ENCODE results near the gene THAP12. TPM values are rescaled to one million over a fixed set of nuclear protein-coding genes. Genes with fewer than 3 reads are reported as not detected.
A peak's percentile ranks its signal among the peaks of the same experiment; 100 is the strongest.

Gene THAP12
- polyA plus RNA-seq, 1 donor (not counting 4 experiments of a cell fraction or from before 2014, with no cell fraction given): 49.8 TPM

DNA sequence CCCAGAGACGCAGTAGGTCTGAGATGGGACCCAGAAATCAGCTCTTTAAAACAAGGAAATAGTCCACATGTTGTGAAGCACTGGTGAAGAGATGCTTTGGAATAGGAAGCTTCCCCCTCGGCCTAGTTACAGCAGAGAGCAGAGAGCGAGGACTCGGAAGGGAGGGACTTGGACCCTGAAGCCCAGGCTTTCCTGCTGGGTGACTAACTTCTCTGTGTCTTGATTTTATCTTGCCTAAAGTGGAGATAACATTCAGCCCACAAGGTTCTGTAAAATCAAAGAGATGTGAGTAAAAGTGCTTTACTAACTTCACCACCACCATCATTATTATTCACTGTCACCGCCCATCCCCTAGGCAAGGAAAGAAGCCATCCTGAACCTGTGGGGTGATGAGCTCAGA lies 58.4 kb downstream of the THAP12 start:
- Histone ChIP-seq H3K36me3 (ENCODE audit: control insufficient read depth in 2 of 2, extremely low read depth in 1 of 2, insufficient read depth in 2 of 2, low read length in 2 of 2) (no peaks in the 10 kb centered on the region), H4K20me1 (ENCODE audit: control insufficient read depth, extremely low read depth, insufficient read depth, low read length) (no peaks in the 10 kb centered on the region), H3K4me3 (ENCODE audit: control insufficient read depth in 2 of 3, extremely low read depth in 1 of 3, insufficient read depth in 2 of 3, low read depth in 1 of 3, low read length in 3 of 3) (no peak overlapping the region), H3K9ac (ENCODE audit: control insufficient read depth, extremely low read depth, insufficient read depth, low read length) (no peak overlapping the region), H3K9me3 (ENCODE audit: control insufficient read depth, low read depth, low read length) (no peaks in the 10 kb centered on the region), H2AFZ (ENCODE audit: control insufficient read depth, low read length) (no peak overlapping the region), H3K9me1 (ENCODE audit: control insufficient read depth, extremely low read depth, insufficient read depth, low read length) (no peaks in the 10 kb centered on the region), H3K4me1 (ENCODE audit: control insufficient read depth, extremely low read depth, insufficient read depth, low read length) (peaks cover 11% of the 10 kb centered on the region), H3K27ac (ENCODE audit: control insufficient read depth, insufficient read depth, low read length) (no peak overlapping the region), H3K27me3 (ENCODE audit: control insufficient read depth, extremely low read depth, insufficient read depth, low read length) (peaks cover 12% of the 10 kb centered on the region), H3K79me2 (ENCODE audit: control insufficient read depth, insufficient read depth, low read length) (no peaks in the 10 kb centered on the region), H3K4me2 (ENCODE audit: control insufficient read depth, extremely low read depth, insufficient read depth, low read depth, low read length) (peak overlapping the region; percentile 48)
- DNase-seq (ENCODE audit: low read depth, low spot score) (no peak), FAIRE-seq (peak; percentile 32)
- dilution Hi-C loops (cut with MboI; ENCODE audit: extremely low pct_ligation_motif_present, low sequenced_read_pairs): no loop called here
- TF ChIP-seq EZH2 (IDR thresholded peaks at IDR 0.05; ENCODE audit: low read length): peak; percentile 15
- TF ChIP-seq, protein P1, sequence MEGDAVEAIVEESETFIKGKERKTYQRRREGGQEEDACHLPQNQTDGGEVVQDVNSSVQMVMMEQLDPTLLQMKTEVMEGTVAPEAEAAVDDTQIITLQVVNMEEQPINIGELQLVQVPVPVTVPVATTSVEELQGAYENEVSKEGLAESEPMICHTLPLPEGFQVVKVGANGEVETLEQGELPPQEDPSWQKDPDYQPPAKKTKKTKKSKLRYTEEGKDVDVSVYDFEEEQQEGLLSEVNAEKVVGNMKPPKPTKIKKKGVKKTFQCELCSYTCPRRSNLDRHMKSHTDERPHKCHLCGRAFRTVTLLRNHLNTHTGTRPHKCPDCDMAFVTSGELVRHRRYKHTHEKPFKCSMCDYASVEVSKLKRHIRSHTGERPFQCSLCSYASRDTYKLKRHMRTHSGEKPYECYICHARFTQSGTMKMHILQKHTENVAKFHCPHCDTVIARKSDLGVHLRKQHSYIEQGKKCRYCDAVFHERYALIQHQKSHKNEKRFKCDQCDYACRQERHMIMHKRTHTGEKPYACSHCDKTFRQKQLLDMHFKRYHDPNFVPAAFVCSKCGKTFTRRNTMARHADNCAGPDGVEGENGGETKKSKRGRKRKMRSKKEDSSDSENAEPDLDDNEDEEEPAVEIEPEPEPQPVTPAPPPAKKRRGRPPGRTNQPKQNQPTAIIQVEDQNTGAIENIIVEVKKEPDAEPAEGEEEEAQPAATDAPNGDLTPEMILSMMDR (optimal IDR thresholded peaks at IDR 0.05 in 1 of 3, IDR thresholded peaks at IDR 0.05 in 1 of 3, conservative IDR thresholded peaks at IDR 0.05 in 1 of 3; ENCODE audit: extremely low read depth in 1 of 3, insufficient read depth in 2 of 3, low read length in 3 of 3): no peak

DNA sequence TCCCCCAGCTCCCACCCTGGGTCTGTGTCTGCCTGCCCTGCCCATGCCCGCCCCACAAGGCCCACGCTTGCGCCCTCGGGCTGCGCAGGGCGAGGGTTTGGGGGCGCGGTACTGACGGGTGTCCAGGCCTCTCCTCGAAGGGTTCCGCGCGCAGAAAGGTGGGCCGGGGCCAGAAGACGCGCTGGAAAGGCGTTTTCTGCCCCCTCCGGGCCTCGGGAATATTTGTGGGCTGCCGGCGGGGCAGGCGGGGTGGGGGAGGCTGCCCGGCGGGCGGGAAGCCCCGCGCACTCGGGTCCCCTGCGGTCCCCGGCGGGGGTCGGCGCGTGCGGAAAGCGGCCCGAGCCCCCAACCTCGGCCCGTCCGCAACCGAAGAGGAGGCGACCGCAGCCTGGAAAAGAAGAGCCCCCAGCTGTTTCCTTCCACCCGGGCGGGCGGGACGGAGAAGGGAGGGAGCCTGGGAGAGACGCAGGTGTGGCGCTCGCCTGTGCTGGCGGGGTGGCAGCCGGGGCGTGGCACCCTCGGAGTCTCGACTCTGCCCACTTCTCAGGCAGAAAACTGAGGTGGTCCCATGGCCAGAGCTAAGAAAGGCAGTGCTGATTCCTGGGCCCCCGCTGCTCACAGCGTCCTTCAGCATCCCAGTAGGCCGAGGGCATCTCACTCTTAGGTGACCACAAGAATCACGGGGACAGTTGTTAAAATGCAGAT lies 59.0 kb downstream of the THAP12 start:
- Histone ChIP-seq H4K20me1 (ENCODE audit: control insufficient read depth, extremely low read depth, insufficient read depth, low read length) (no peaks in the 10 kb centered on the region), H3K9me1 (ENCODE audit: control insufficient read depth, extremely low read depth, insufficient read depth, low read length) (no peaks in the 10 kb centered on the region), H3K27ac (ENCODE audit: control insufficient read depth, insufficient read depth, low read length) (no peak overlapping the region), H3K79me2 (ENCODE audit: control insufficient read depth, insufficient read depth, low read length) (no peaks in the 10 kb centered on the region), H3K4me2 (ENCODE audit: control insufficient read depth, extremely low read depth, insufficient read depth, low read depth, low read length) (peak overlapping the region; percentile 48), H3K4me1 (ENCODE audit: control insufficient read depth, extremely low read depth, insufficient read depth, low read length) (peaks cover 11% of the 10 kb centered on the region), H3K9ac (ENCODE audit: control insufficient read depth, extremely low read depth, insufficient read depth, low read length) (no peak overlapping the region), H3K27me3 (ENCODE audit: control insufficient read depth, extremely low read depth, insufficient read depth, low read length) (peaks cover 12% of the 10 kb centered on the region), H3K4me3 (ENCODE audit: control insufficient read depth in 2 of 3, extremely low read depth in 1 of 3, insufficient read depth in 2 of 3, low read depth in 1 of 3, low read length in 3 of 3) (no peak overlapping the region), H3K36me3 (ENCODE audit: control insufficient read depth in 2 of 2, extremely low read depth in 1 of 2, insufficient read depth in 2 of 2, low read length in 2 of 2) (no peaks in the 10 kb centered on the region), H3K9me3 (ENCODE audit: control insufficient read depth, low read depth, low read length) (no peaks in the 10 kb centered on the region), H2AFZ (ENCODE audit: control insufficient read depth, low read length) (no peak overlapping the region)
- TF ChIP-seq EZH2 (IDR thresholded peaks at IDR 0.05; ENCODE audit: low read length): no peak
- TF ChIP-seq, protein P1 (optimal IDR thresholded peaks at IDR 0.05 in 1 of 3, IDR thresholded peaks at IDR 0.05 in 1 of 3, conservative IDR thresholded peaks at IDR 0.05 in 1 of 3; ENCODE audit: extremely low read depth in 1 of 3, insufficient read depth in 2 of 3, low read length in 3 of 3): no peak
- FAIRE-seq (no peak), DNase-seq (ENCODE audit: low read depth, low spot score) (no peak)
- dilution Hi-C loops (cut with MboI; ENCODE audit: extremely low pct_ligation_motif_present, low sequenced_read_pairs): no loop called here

Data from keratinocyte (primary cell).